GM21528 (cell line): ENCODE results near the gene FABP3.

Experiments
- ATAC-seq: cut with Tn5 transposase; IDR thresholded peaks from one replicate; pipeline ENCODE4 v1.9.1; 2021; ENCODE audit warnings: mild to moderate bottlenecking, moderate library complexity; ENCODE audit not compliant: unreplicated experiment, low FRiP score

Gene FABP3

DNA sequence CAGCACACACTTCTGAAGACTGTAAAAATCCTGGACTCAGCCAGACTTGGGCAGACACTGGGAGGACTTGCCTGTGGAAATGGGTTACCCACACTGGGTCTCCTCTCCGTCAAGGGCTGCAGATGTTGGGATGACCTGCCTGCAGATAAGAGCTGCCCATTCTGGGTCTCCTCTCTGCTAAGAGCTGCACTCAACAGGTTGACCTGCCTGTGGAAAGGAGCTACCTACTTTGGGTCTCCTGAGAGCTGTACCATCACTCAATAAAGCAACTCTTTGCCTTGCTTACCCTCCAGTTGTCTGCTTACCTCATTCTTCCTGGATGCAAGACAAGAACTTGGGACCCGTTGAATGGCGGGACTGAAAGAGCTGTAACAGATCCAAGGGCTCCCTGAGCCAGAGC lies 47.9 kb downstream of the FABP3 start:
- no peak for ATAC-seq

DNA sequence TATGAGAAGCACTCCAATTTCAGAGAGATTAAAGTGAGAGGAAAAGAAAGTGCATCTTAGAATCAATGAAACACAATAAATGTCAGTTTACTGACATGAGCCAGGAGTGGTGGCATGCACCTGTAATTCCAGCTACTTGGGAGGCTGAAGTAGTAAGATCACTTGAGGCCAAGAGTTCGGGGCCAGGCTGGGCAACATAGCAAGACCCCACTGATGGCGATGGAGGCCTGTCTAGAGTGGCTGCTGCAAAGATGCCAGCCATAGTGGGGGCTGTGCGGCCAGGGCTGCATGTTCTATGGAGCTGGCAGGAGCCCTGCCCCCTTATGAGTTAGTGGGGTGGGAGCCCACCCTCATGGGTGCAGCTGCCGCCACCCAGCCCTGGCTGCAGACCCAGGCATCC lies 48.8 kb downstream of the FABP3 start:
- ATAC-seq: no peak

DNA sequence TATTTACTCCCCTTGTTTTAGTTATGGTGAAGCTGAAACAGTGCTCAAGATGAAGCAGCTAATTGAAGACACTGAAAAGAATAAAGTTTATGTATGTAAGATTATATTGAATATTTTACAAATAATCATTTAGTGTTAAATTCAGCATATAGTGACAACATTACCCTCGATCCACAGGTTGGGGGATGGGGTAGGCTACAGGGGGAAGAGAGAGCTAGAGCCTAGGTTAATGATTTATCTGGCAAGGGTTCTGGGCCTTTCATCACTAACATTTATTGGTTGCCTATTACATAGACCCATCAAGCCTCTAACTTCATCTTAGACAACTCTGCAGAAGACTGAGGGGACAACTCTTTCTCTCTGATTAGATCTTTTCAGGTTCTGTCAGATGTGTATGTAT lies 54.7 kb downstream of the FABP3 start:
- ATAC-seq: no peak

DNA sequence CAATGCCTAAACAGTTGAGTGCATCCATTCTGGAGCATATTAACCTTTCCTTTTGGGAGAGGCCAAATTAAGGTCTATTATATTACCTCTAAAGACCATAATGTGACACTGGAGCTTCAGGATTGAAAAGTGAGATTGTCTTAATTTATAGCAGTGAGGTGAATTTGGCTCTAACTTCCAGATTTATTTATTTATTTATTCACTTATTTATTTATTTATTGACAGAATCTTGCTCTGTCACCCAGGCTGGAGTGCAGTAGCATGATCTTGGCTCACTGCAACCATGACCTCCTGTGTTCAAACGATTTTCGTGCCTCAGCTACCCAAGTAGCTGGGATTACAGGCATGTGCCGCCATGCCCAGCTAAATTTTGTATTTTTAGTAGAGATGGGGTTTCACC lies 57.0 kb downstream of the FABP3 start:
- no peak for ATAC-seq
